HEK293T (cell line): Measurements from ENCODE around the gene PSMB9.

Experiments used
- CTCF ChIA-PET: fragments of 350-600 bp; formaldehyde crosslinking; extraction: SDS; loops from one replicate; lab custom pipeline; 2021; ENCODE audit warnings: antibody characterized with exemption, inconsistent platforms; lab: Yijun Ruan, JAX
- POLR2A ChIA-PET: fragments of 350-600 bp; formaldehyde crosslinking; extraction: SDS; loops from one replicate; lab custom pipeline; 2020; ENCODE audit warnings: antibody characterized with exemption, inconsistent platforms; lab: Yijun Ruan, JAX
- DNase-seq: peaks from one replicate; pipeline ENCODE4 v3.0.0; 2012; ENCODE audit warnings: mixed read lengths; ENCODE audit errors: extremely low spot score
- ARNT ChIP-seq: fragments of 450-650 bp; IDR thresholded peaks from 2 replicates; pipeline ENCODE4 v1.6.1; 2017; ENCODE audit warnings: mild to moderate bottlenecking
- BHLHE40 ChIP-seq: fragments of 450-650 bp; IDR thresholded peaks from 2 replicates; pipeline ENCODE4 v1.6.1; 2016; ENCODE audit warnings: mild to moderate bottlenecking, moderate library complexity, borderline replicate concordance
- CTBP1 ChIP-seq: fragments of 450-650 bp; IDR thresholded peaks from 2 replicates; pipeline ENCODE4 v1.6.1; 2016; ENCODE audit warnings: borderline replicate concordance
- ELF4 ChIP-seq: fragments of 450-650 bp; IDR thresholded peaks from 2 replicates; pipeline ENCODE4 v1.6.1; 2017; ENCODE audit warnings: antibody characterized with exemption
- FOXA1 ChIP-seq: fragments of 450-650 bp; IDR thresholded peaks from 2 replicates; pipeline ENCODE4 v1.6.1; 2016; ENCODE audit warnings: mild to moderate bottlenecking
- FOXK2 ChIP-seq: fragments of 450-650 bp; IDR thresholded peaks from 2 replicates; pipeline ENCODE4 v1.6.1; 2016; ENCODE audit warnings: mild to moderate bottlenecking
- FOXM1 ChIP-seq: fragments of 450-650 bp; IDR thresholded peaks from 2 replicates; pipeline ENCODE4 v1.6.1; 2017; ENCODE audit warnings: mild to moderate bottlenecking, borderline replicate concordance
- HDGF ChIP-seq: fragments of 450-650 bp; IDR thresholded peaks from 2 replicates; pipeline ENCODE4 v1.6.1; 2017; ENCODE audit warnings: antibody characterized with exemption, borderline replicate concordance
- L3MBTL2 ChIP-seq: fragments of 450-650 bp; conservative IDR thresholded peaks from 2 replicates; pipeline ENCODE4 v1.6.1; 2016; ENCODE audit warnings: mild to moderate bottlenecking
- LEF1 ChIP-seq: fragments of 450-650 bp; IDR thresholded peaks from 2 replicates; pipeline ENCODE4 v1.6.1; 2017; ENCODE audit warnings: mild to moderate bottlenecking, borderline replicate concordance
- NFRKB ChIP-seq: fragments of 450-650 bp; IDR thresholded peaks from 2 replicates; pipeline ENCODE4 v1.6.1; 2016; ENCODE audit warnings: mild to moderate bottlenecking, moderate library complexity
- SP1 ChIP-seq: fragments of 450-650 bp; IDR thresholded peaks from 2 replicates; pipeline ENCODE4 v1.6.1; 2017
- SUZ12 ChIP-seq: fragments of 450-650 bp; IDR thresholded peaks from 2 replicates; pipeline ENCODE4 v1.6.1; 2016; ENCODE audit warnings: mild to moderate bottlenecking
- TARDBP ChIP-seq: fragments of 450-650 bp; IDR thresholded peaks from 2 replicates; pipeline ENCODE4 v1.6.1; 2016
- ZNF384 ChIP-seq: fragments of 450-650 bp; IDR thresholded peaks from 2 replicates; pipeline ENCODE4 v1.6.1; 2016
- TF ChIP-seq, protein P1 (sequence below): fragments of 450-650 bp; IDR thresholded peaks from 2 replicates; pipeline ENCODE4 v1.6.1; 2016

The PSMB9 gene

DNA sequence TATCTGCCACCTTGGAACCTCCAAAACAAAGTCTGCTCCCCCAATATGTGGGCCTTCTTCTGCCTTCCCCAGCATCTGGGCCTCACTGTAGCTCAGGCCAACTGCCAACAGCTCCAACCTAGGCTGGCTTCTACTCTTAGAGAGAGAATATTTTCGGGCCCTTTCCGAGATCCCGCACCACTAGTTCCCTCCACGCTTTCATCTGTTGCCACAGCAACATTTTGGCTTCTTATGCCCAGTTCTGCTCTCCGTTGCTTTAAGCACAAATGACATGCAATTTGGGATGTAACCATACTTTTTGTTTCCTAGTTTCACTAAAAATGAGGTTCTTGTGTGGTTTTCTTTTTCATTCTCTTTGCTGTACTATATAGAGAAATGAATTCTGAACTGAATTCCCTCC lies 33.6 kb downstream of the PSMB9 start:
- CTCF ChIA-PET, result no interaction called here
- POLR2A ChIA-PET, result no interaction called here
- TF ChIP-seq SP1 (no peak), HDGF (no peak), TARDBP (no peak), FOXK2 (no peak), BHLHE40 (no peak), CTBP1 (no peak), ELF4 (no peak)
- TF ChIP-seq, protein P1, sequence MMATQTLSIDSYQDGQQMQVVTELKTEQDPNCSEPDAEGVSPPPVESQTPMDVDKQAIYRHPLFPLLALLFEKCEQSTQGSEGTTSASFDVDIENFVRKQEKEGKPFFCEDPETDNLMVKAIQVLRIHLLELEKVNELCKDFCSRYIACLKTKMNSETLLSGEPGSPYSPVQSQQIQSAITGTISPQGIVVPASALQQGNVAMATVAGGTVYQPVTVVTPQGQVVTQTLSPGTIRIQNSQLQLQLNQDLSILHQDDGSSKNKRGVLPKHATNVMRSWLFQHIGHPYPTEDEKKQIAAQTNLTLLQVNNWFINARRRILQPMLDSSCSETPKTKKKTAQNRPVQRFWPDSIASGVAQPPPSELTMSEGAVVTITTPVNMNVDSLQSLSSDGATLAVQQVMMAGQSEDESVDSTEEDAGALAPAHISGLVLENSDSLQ, result no peak

DNA sequence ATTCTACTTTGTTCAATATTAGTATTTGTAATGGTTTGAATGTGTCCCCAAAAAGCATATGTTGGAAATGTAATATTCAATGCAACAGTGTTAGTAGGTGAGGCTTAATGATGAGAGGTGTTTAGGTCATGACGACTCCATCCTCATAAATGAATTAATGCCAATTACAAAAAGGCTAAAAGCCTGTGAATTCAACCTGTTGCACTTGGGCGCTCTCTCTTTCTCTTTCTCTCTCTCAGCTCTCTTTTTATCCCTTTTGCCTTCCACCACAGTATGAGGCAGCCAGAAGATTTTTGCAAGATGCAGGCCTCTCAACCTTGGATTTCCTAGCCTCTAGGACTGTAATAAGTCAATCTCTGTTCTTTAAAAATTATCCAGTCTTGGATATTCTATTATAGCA lies 34.6 kb downstream of the PSMB9 start:
- ChIA-PET CTCF (no interaction called here), POLR2A (no interaction called here)
- no peak for TF ChIP-seq TARDBP
- TF ChIP-seq CTBP1, result no peak
- no peak for TF ChIP-seq ELF4
- no peak for TF ChIP-seq SUZ12
- no peak for TF ChIP-seq FOXK2
- TF ChIP-seq, protein P1, result no peak
- TF ChIP-seq FOXM1, result no peak
- TF ChIP-seq HDGF, result no peak
- TF ChIP-seq BHLHE40, result no peak
- no peak for TF ChIP-seq NFRKB
- no peak for TF ChIP-seq LEF1
- no peak for TF ChIP-seq FOXA1
- TF ChIP-seq ARNT, result no peak
- no peak for TF ChIP-seq ZNF384
- TF ChIP-seq SP1, result no peak
- no peak for DNase-seq

More for the DNA sequence above, 33.6 kb downstream of the PSMB9 start:
- no peak for DNase-seq

DNA sequence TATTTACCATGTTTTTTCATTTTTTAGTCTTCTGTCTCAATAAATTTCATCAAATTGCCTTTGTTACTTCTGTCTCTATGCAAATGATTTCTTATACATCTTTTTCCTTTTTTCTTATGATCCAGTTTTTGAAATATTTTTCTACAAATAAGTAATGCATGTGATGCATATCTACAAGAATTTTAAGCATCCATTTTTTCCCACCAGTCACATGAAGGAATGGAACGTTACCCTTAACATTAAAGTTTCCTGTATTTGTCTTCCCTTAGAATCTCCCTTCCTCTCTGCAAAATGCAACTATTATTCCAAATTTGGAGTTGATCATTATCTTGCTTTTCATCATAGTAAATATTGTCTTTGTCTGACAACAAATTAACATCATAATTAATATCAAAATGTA lies 35.5 kb downstream of the PSMB9 start:
- TF ChIP-seq ELF4 (no peak), SUZ12 (no peak), BHLHE40 (no peak)
- TF ChIP-seq, protein P1, result no peak
- POLR2A ChIA-PET, result no interaction called here
- CTCF ChIA-PET, result interaction anchor here (1.3 kb wide), 1 partner anchor 95 kb away, joined by 6 read pairs; no protein-coding TSS in a partner anchor
- no peak for DNase-seq

DNA sequence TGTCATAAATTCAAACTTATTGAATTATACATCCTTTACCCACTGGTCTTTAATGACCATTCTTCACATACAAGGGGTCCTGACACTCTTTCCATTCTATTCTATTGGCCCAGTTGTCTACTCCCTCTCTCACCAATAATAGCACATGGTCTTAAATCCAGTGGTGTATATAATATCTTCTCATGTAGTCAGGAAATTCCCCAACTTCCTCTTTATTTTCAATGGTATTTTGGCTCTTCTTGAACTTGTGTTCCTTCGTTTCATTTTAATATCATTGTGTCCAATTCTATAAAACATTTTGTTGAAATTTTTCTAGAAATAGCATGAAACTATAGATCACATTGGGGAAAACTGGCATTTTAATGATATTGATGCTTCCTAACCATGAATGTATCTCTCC lies 36.8 kb downstream of the PSMB9 start:
- no peak for TF ChIP-seq NFRKB
- TF ChIP-seq SP1, result no peak
- ChIA-PET POLR2A (interaction anchor here (5.8 kb wide), 1 partner anchor 79 kb away, joined by 166 read pairs; the partner anchor contains the start of gene BRD2), CTCF (interaction anchor here (1.3 kb wide), 1 partner anchor 94 kb away, joined by 6 read pairs; no protein-coding TSS in a partner anchor)
- DNase-seq, result no peak

DNA sequence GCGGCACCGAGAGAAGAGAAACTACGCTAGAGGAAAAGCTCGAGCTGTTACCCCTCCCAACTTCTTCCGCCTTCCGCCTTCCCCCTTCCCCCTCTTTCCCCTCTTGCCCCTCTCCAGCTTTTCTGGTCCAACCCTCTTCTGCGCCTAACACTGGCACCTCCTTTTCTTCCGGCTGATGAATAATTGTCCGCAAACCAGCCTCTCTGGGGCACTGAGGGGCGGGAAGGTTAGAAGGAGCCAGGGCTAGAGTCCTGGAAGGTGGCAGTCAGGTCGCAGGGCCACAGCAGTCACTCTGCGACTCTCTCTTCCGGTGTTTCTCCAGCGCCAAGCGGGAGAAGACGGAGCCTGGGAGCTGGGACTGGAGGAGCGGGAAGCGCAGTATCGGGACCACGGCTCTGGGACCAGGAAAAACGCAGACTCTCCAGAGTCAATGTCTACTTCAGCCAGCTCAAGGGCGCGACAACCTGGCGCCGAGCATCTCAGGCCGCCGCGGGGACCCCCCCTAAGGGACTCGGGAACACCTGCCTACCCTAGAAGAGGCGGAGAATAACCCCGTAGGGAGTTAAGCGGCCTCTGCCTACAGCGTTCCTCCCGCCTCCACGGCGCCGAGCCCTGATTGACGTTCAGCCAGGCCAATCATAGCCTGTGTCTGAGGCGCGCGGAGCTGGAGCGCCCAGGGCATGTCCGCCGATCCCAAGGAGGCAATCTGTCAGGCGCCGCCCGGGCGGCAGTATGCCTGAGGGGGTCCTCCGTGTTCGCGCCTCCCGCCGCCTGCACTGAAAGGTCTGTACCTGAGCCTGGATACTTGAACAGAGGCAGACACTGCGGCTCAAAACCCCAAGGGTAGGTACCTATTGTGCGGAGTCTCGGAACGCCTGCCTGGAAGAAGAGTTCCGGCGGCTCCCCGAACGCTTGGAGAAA lies 40.4 kb downstream of the PSMB9 start:
- DNase-seq, result peak; percentile 99
- ChIA-PET POLR2A (interaction anchor here (0.7 to 5.8 kb wide), 30 partner anchors 8 to 424 kb away, joined by 3 to 166 read pairs (median 5); partner anchors contain the start of genes BRD2, HLA-DMA, HLA-DMB and TAP2), CTCF (interaction anchor here (0.5 to 2.0 kb wide), 6 partner anchors 16 to 90 kb away, joined by 3 to 18 read pairs (median 6); partner anchors contain the start of genes HLA-DMA and TAP2)
- TF ChIP-seq, protein P1, result peak; percentile 99
- TF ChIP-seq SUZ12, result no peak
- TF ChIP-seq SP1, result no peak
- TF ChIP-seq NFRKB, result no peak
- peak; percentile 30; the same call in 1 of the 2 replicates for TF ChIP-seq CTBP1
- peak; percentile 37; the same call in 1 of the 2 replicates for TF ChIP-seq ELF4
- no peak for TF ChIP-seq HDGF
- TF ChIP-seq FOXA1, result no peak

DNA sequence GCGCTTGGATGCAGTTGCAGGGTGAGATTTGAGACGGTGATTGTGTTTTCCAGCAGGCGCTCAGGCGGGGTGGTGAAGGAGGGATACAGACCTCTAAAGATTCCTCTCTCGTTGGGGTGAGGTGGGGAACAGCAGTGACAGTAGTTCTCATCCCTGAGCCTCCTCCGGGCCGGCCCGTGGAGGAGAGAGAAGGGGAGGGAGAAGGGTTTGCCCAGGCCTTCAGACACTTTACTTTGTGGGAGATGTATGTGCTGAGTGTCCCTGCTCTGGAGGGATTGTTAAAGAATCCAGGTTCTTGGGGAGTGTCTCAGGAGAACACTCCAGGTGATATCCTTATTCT lies 41.0 kb downstream of the PSMB9 start:
- DNase-seq, result no peak
- TF ChIP-seq ZNF384 (no peak), FOXM1 (no peak), SUZ12 (no peak), BHLHE40 (no peak), L3MBTL2 (no peak), ARNT (no peak), HDGF (no peak), NFRKB (no peak), FOXA1 (no peak), TARDBP (no peak), SP1 (no peak), LEF1 (no peak), FOXK2 (no peak), ELF4 (no peak), CTBP1 (no peak)
- TF ChIP-seq, protein P1, result no peak
- ChIA-PET POLR2A (interaction anchor here (0.8 to 5.8 kb wide), 21 partner anchors 9 to 235 kb away, joined by 3 to 166 read pairs (median 8); partner anchors contain the start of genes BRD2, HLA-DMA, HLA-DMB and TAP2), CTCF (interaction anchor here (0.5 to 2.0 kb wide), 6 partner anchors 16 to 90 kb away, joined by 3 to 18 read pairs (median 6); partner anchors contain the start of genes HLA-DMA and TAP2)
